GM12801 (cell line): ENCODE data around the gene PHF13.

Experiments used
- CTCF ChIP-seq: IDR thresholded peaks from one replicate; pipeline ENCODE4 v1.5.1; 2011; ENCODE audit warnings: control low read depth; ENCODE audit not compliant: insufficient read length; ENCODE audit errors: extremely low read depth

The PHF13 gene

GRCh38 chr1:6645018-6645417, 31.5 kb downstream of the PHF13 start:
- TF ChIP-seq CTCF: no peak

GRCh38 chr1:6646499-6647148, 33.1 kb downstream of the PHF13 start:
- TF ChIP-seq CTCF: no peak

GRCh38 chr1:6648556-6648955, 35.0 kb downstream of the PHF13 start:
- no peak for TF ChIP-seq CTCF

GRCh38 chr1:6651909-6652308, 38.4 kb downstream of the PHF13 start:
- no peak for TF ChIP-seq CTCF

GRCh38 chr1:6652986-6653385, 39.5 kb downstream of the PHF13 start:
- no peak for TF ChIP-seq CTCF

GRCh38 chr1:6653436-6654290, 40.1 kb downstream of the PHF13 start:
- no peak for TF ChIP-seq CTCF

- no peak for TF ChIP-seq CTCF
Observed at GRCh38 chr1:6657138-6657537, 43.6 kb downstream of the PHF13 start.
